DMS 273 treated with DMSO at 0.1 percent for 48 hours (cell line): ENCODE measurements around the gene SYT7.

Source experiments
- DNase-seq: peaks from one replicate; lab custom pipeline; 2025; lab: John Stamatoyannopoulos, UW

Gene SYT7

GRCh38 chr11:61554172-61554988 is 26.5 kb downstream of the SYT7 start:
- no peak for DNase-seq

GRCh38 chr11:61553373-61554171 is 27.3 kb downstream of the SYT7 start:
- no peak for DNase-seq

DNA sequence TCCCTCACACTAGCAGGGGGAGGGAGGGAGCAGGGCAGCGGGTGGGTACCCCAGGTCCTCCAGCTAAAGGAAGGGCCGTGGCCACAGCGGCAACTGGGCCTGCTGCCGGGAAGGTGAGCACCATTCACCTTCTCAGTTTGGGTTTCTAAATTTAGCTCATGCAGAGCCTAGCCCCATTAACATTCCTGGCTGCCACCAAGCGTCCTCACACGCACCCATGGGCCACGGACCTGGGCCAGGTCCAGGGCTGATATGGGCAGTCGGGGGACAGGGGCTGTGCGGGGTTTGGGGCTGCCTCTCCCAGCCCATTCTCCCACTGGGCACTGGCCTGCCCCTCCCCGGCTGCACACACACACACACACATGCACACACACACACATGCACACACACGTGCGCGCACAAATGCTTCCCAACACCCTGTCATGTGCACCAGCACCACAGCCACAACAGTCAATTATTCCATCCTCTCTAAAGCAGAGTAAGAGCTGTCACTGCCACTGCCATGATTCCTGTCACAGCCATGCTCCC is 28.7 kb downstream of the SYT7 start:
- DNase-seq, result no peak

GRCh38 chr11:61551634-61552033 is 29.2 kb downstream of the SYT7 start:
- no peak for DNase-seq

DNA sequence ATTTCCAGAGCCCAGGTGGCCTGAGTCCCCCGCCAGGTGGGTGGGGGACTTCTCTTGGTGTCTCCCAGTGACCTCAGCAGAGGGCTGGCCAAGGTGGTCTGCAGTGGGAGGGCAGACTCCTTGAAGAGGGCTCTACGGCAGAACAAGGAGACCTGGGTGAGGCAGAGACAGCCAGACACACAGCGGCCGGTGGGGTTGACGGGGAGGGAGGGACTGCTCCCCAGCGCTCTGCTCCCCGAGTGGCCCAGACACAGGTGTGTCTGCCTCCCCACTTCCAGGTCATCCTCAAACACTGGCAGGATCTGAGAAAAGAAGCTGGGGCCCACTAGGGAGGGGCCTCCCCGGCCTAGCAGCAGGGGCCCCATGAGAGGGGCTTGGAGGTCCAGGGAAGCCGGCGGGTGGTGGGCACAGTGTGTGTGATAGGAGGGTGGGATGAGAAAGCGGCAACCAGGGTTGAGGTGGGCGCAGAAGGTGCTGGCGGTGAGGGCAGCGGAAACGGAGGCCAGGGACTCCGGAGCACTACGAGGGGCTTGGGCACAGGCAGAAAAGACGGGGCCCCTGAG is 30.1 kb downstream of the SYT7 start:
- no peak for DNase-seq

- no peak for DNase-seq
These were observed 31.0 kb downstream of the SYT7 start for GRCh38 chr11:61549662-61550568.

- no peak for DNase-seq
These were observed 31.7 kb downstream of the SYT7 start for GRCh38 chr11:61549177-61549576.

- DNase-seq, result no peak
These were observed 33.6 kb downstream of the SYT7 start for GRCh38 chr11:61547246-61547645.

- no peak for DNase-seq
These were observed 34.2 kb downstream of the SYT7 start for GRCh38 chr11:61546663-61547062.

GRCh38 chr11:61545921-61546320 is 35.0 kb downstream of the SYT7 start:
- DNase-seq, result no peak

- no peak for DNase-seq
These were observed 35.5 kb downstream of the SYT7 start for GRCh38 chr11:61545341-61545740.

- DNase-seq, result no peak
These were observed 36.4 kb downstream of the SYT7 start for GRCh38 chr11:61544466-61544865.

DNA sequence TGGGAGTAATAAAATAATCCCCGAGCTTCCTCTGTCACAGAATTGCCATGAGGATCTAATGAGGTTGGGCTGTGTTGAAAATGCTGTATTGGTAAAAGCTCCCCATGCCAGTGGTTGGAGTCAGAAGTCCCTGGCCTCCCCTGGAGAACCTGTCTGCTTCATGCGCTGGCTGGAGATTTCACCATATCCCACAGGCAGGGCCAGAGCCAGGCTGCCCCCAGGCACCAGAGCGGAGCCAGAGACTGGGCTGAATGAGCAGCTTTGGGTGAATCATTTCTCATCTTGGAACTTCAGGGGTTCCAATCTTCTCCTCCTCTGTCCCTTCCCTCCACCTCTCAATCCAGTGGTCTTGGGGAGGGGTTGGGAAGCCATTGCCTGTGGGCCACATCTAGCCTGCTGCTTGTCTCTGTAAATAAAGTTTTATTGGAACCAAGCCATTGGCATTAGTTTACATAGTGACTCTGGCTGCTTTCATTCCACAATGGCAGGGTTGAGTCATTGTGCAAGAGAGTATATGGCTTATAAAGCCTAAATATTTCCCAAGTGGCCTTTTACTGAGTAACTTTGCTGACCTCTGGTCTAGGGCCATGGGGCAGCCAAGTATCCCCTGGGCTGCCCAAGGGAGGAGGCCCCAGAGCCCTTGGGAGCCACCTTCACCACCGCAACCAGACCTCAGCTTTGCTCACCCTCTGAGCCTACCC is 37.1 kb downstream of the SYT7 start:
- no peak for DNase-seq

DNA sequence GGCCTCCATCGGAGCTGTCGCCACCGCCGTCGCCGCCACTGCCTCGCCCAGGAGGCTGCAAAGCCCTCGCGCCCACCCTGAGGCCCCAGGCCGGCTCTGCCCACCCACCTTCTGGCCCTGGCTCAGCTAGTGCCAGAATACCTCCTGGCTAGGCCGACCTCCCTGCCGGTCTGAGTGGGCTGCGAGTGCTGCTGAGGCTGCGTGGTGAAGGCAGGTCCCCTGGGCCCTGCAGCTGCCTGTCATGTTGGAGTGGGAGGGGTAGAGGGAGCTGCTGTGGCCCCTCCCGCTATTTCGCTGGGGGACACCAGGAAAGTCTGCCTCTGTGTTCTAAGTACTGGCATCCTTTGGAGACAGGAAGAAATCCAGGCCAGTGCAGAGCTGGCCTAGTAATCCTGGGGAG is 38.2 kb downstream of the SYT7 start:
- DNase-seq, result no peak

GRCh38 chr11:61542024-61542461 is 38.8 kb downstream of the SYT7 start:
- DNase-seq, result no peak

- peak; percentile 73 for DNase-seq
These were observed 39.3 kb downstream of the SYT7 start for GRCh38 chr11:61541598-61541997.

- DNase-seq, result no peak
These were observed 40.3 kb downstream of the SYT7 start for GRCh38 chr11:61540528-61540927.

DNA sequence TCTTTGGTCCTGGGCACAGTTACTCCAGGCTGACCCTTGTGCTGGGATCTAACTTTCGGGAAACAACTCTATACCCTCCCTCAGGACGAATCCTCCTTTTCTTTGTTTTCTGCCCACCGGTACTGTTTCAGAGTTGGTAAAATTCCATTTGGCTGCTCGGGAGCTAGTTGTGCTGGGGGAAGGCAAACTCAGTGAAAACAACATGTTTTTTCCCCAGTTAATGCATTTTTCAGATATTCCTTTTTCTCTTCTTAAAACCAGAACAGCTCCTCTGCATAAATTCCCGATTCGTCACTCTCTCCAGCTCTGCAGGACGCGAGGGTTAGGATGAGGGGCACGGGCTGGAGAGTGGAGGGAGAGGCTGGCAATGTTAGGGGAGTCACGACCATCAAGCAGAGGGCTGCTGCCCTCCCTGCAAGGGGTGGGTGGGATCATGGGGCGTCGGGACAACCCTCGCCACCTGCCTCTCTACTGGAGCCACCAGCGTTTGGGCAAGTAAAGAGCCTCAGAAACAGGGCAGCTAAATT is 41.0 kb downstream of the SYT7 start:
- no peak for DNase-seq

GRCh38 chr11:61539006-61539405 is 41.9 kb downstream of the SYT7 start:
- DNase-seq, result no peak

- DNase-seq, result no peak
These were observed 42.3 kb downstream of the SYT7 start for GRCh38 chr11:61538636-61538961.

DNA sequence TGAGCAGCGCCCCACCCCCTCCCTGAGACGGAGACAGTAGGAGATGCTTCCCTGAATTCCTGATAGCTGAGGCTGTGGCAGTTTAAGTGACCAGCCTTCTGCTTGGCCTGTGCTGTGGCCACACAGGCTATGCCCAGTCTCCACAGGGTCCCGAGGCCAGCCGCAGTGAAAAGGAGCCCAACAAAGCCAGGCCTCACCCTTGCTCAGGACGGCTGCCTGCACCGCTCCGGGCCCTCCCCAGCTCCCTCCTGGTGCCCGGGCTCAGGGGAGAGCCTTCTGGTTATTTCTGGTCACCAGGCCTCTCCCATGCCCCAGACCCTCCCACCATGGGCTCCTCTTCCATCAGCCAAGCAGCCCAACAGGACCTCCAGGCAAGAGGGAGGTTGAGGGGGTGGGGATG is 43.5 kb downstream of the SYT7 start:
- DNase-seq, result no peak
